NCI-H2171 treated with DMSO at 0.1 percent for 48 hours (cell line): ENCODE data around the gene NGB.
A peak's percentile ranks its signal among the peaks of the same experiment; 100 is the strongest.
"Not testable (repeated sequence)": the region's sequence is repeated elsewhere in the genome, so short reads cannot be mapped to it uniquely, and the experiment has no call there.

Experiments
- DNase-seq: peaks from one replicate; lab custom pipeline; 2025; lab: John Stamatoyannopoulos, UW

Gene NGB

GRCh38 chr14:77271113-77271710 lies at the start of gene NGB:
TSS of gene NGB (minus strand) at chr14:77271206. CDS start at chr14:77270937, 269 bp downstream.
- DNase-seq: no peak

GRCh38 chr14:77320238-77320935 lies 49.4 kb upstream of the NGB start, which contains the start of gene POMT2:
TSS of gene POMT2 (minus strand) at chr14:77320883. CDS start at chr14:77320681, 202 bp downstream.
- peak; percentile 88 for DNase-seq

- DNase-seq: no peak
These were observed 48.4 kb upstream of the NGB start for GRCh38 chr14:77319422-77319821.

GRCh38 chr14:77318756-77319155 lies 47.8 kb upstream of the NGB start:
- not testable (repeated sequence) for DNase-seq

- DNase-seq: no peak
These were observed 47.1 kb upstream of the NGB start for GRCh38 chr14:77318006-77318553.

- DNase-seq: peak; percentile 95
These were observed 45.9 kb upstream of the NGB start for GRCh38 chr14:77316872-77317301.

- DNase-seq: no peak
These were observed 45.1 kb upstream of the NGB start for GRCh38 chr14:77316195-77316505.

- no peak for DNase-seq
These were observed 43.8 kb upstream of the NGB start for GRCh38 chr14:77314539-77315457.

GRCh38 chr14:77314043-77314442 lies 43.0 kb upstream of the NGB start:
- DNase-seq: no peak

GRCh38 chr14:77313371-77313770 lies 42.4 kb upstream of the NGB start:
- no peak for DNase-seq

- DNase-seq: no peak
These were observed 40.2 kb upstream of the NGB start for GRCh38 chr14:77311217-77311616.

GRCh38 chr14:77310026-77310425 lies 39.0 kb upstream of the NGB start:
- peak; percentile 25 for DNase-seq

- no peak for DNase-seq
These were observed 38.1 kb upstream of the NGB start for GRCh38 chr14:77309131-77309530.

GRCh38 chr14:77306851-77307496 lies 36.0 kb upstream of the NGB start:
- no peak for DNase-seq

GRCh38 chr14:77306416-77306815 lies 35.4 kb upstream of the NGB start:
- no peak for DNase-seq

GRCh38 chr14:77305696-77306095 lies 34.7 kb upstream of the NGB start:
- DNase-seq: no peak

- no peak for DNase-seq
These were observed 32.6 kb upstream of the NGB start for GRCh38 chr14:77303417-77304156.

GRCh38 chr14:77302926-77303325 lies 31.9 kb upstream of the NGB start:
- DNase-seq: no peak

- DNase-seq: peak; percentile 56
These were observed 30.1 kb upstream of the NGB start for GRCh38 chr14:77301103-77301502.

GRCh38 chr14:77299771-77300170 lies 28.8 kb upstream of the NGB start:
- DNase-seq: no peak

GRCh38 chr14:77296906-77297305 lies 25.9 kb upstream of the NGB start:
- DNase-seq: no peak
